ENCODE measurements around the gene SDSL.

Gene SDSL

DNA sequence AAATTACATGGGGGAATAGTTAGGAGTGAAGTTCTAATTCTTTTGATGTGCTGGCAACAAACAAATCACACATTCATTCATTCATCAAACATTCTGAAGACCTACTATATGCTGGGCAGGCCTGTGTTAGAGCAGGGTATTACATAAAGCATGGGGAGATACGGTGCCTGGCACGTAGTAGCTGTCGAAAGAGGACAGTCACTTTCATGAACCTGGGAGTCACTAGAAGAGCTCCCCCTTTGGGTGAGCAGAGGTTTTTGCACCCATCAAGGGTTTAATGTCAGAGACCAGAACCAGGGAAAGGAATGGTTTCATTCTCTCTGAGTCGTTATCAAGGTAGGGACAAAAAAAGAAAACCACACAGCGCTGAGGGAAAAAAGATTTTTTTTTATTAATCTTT, 39.5 kb downstream of the SDSL start:
- Histone ChIP-seq H3K4me3 (IDR thresholded peaks at IDR 0.05; ENCODE audit: insufficient read depth, low read depth, low read length) (no peak overlapping the region), H3K79me2 (ENCODE audit: insufficient read depth, low read depth) (no peaks in the 10 kb centered on the region), H3K27me3 (ENCODE audit: insufficient read depth, low read depth) (peaks cover 14% of the 10 kb centered on the region), H2AFZ (ENCODE audit: low read depth) (no peak overlapping the region), H4K20me1 (ENCODE audit: insufficient read depth) (no peaks in the 10 kb centered on the region), H3K9ac (no peak overlapping the region), H3K4me1 (ENCODE audit: low read depth, poor library complexity, severe bottlenecking) (no peaks in the 10 kb centered on the region), H3K27ac (no peak overlapping the region), H3K36me3 (ENCODE audit: insufficient read depth) (no peaks in the 10 kb centered on the region), H3K4me2 (no peak overlapping the region)
- TF ChIP-seq, protein P1, sequence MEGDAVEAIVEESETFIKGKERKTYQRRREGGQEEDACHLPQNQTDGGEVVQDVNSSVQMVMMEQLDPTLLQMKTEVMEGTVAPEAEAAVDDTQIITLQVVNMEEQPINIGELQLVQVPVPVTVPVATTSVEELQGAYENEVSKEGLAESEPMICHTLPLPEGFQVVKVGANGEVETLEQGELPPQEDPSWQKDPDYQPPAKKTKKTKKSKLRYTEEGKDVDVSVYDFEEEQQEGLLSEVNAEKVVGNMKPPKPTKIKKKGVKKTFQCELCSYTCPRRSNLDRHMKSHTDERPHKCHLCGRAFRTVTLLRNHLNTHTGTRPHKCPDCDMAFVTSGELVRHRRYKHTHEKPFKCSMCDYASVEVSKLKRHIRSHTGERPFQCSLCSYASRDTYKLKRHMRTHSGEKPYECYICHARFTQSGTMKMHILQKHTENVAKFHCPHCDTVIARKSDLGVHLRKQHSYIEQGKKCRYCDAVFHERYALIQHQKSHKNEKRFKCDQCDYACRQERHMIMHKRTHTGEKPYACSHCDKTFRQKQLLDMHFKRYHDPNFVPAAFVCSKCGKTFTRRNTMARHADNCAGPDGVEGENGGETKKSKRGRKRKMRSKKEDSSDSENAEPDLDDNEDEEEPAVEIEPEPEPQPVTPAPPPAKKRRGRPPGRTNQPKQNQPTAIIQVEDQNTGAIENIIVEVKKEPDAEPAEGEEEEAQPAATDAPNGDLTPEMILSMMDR (conservative IDR thresholded peaks at IDR 0.05; ENCODE audit: low read depth, low read length), result no peak

DNA sequence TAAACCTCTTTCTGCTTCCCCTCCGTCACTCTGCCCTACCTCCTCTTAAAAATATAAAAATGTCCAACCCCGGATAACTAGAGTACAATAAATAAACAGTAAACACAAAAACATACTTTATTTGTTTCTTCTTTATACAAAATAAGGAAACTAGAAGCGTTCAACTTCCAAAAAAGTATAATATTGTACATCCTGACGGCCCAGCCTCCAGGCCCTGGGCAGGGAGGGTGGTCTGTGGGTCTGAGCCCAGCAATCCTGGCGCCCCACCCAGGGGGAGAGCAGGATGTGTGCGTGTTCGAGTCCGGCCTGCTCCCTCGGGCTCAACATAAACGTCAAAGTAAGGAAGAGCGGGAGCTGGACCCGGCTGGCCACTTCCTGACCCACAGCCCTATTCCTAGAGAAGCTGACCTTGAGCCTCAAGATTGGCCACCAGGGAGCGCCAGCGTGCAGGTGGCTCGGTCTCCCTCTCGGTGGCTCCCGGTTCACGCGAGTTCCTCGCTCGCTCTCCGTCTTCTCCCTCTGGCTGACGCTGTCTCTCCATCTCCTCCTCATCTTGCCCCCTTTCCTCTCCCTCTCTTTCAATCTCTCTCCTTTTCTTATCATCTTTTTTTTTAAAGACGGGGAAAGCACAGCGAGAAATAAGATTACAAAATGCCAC, 40.1 kb downstream of the SDSL start:
- Histone ChIP-seq H2AFZ (ENCODE audit: low read depth) (peak overlapping the region; percentile 30; the same call in 1 of the 2 replicates), H3K9ac (no peak overlapping the region), H4K20me1 (ENCODE audit: insufficient read depth) (no peaks in the 10 kb centered on the region), H3K36me3 (ENCODE audit: insufficient read depth) (no peaks in the 10 kb centered on the region), H3K27ac (no peak overlapping the region), H3K4me3 (IDR thresholded peaks at IDR 0.05; ENCODE audit: insufficient read depth, low read depth, low read length) (no peak overlapping the region), H3K79me2 (ENCODE audit: insufficient read depth, low read depth) (no peaks in the 10 kb centered on the region), H3K4me1 (ENCODE audit: low read depth, poor library complexity, severe bottlenecking) (no peaks in the 10 kb centered on the region), H3K4me2 (peak overlapping the region; percentile 40), H3K27me3 (ENCODE audit: insufficient read depth, low read depth) (peaks cover 20% of the 10 kb centered on the region)
- TF ChIP-seq, protein P1 (conservative IDR thresholded peaks at IDR 0.05; ENCODE audit: low read depth, low read length), result peak; percentile 65

DNA sequence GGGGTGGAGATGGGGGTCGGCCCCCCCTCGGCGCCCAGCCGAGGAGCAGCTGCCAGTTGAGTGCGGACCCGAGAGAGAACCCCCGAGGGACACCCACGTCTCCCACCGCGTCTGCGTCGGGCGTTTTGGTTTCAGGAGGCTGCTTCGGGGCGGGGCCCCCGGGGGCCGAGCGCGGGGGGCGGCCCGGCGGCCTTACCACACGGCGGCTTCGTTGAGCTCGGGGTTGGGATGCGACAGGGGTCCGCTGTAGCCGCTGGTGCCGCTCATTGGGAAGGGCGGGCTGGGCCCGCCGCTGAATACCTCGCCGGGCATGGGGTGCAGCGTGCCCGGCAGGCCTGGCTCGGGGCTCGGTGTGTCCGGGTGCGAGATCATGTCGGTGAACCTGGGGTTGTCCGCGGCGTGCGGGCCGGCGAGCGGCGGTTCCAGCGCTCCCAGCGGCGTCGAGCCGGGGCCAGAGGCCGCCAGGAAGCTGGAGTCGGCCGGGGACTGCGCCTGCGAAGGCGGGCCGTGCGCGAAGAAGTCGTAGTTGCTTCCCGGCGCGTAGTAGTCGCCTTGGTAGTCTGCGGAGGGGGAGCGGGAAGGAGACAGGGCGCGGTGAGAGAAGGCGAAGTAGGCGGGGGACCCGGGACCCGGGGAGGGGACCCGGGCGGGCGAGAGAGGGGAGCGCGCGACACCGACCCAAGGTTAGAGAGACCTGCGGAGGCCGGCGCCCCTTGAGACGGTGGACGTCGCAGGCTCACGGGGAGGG, 41.0 kb downstream of the SDSL start:
- Histone ChIP-seq H3K27ac (no peak overlapping the region), H4K20me1 (ENCODE audit: insufficient read depth) (no peaks in the 10 kb centered on the region), H3K4me3 (IDR thresholded peaks at IDR 0.05; ENCODE audit: insufficient read depth, low read depth, low read length) (no peak overlapping the region), H3K79me2 (ENCODE audit: insufficient read depth, low read depth) (no peaks in the 10 kb centered on the region), H3K9ac (no peak overlapping the region), H3K27me3 (ENCODE audit: insufficient read depth, low read depth) (peaks cover 28% of the 10 kb centered on the region), H3K4me1 (ENCODE audit: low read depth, poor library complexity, severe bottlenecking) (no peaks in the 10 kb centered on the region), H3K36me3 (ENCODE audit: insufficient read depth) (no peaks in the 10 kb centered on the region), H2AFZ (ENCODE audit: low read depth) (no peak overlapping the region), H3K4me2 (no peak overlapping the region)
- TF ChIP-seq, protein P1 (conservative IDR thresholded peaks at IDR 0.05; ENCODE audit: low read depth, low read length), result no peak

DNA sequence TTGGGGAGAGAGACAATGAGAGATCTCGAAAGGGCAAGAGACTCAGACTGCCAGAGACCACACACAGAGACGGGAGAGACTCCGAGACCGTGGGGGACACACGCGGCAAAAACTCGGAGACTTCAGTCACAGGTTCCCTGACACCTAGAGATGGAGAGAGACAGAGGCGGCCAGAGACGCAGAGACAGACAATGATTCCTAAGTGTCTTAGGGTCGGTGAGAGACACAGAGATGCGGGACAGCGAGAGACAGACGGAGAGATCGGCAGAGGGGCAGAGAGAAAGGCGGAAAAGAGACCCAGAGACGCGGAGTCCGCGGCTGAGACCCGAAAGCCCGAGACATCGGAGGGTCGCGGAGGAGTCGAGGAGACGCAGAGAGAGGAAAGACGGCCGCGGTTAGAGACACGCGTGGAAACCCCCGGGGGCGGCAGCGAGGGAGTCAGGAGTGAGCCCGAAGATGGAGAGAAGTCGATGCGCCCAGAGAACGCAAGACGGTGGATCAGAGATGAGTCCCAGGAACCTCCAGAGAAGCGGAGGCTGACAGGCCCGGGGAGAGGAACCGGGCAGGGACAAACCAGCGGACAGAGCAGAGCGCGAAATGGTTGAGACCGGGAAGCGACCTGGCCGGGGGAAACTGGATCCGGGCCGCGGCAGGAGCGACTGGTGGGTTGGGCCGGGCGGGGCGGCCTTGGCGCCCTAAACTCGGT, 41.7 kb downstream of the SDSL start:
- TF ChIP-seq, protein P1 (conservative IDR thresholded peaks at IDR 0.05; ENCODE audit: low read depth, low read length), result no peak
- H4K20me1 ChIP-seq (ENCODE audit: insufficient read depth), result no peaks in the 10 kb centered on the region
- H3K4me3 ChIP-seq (IDR thresholded peaks at IDR 0.05; ENCODE audit: insufficient read depth, low read depth, low read length), result no peak overlapping the region
- H3K27ac ChIP-seq, result no peak overlapping the region
- H3K79me2 ChIP-seq (ENCODE audit: insufficient read depth, low read depth), result no peaks in the 10 kb centered on the region
- H3K4me1 ChIP-seq (ENCODE audit: low read depth, poor library complexity, severe bottlenecking), result no peaks in the 10 kb centered on the region
- no peak overlapping the region for H3K4me2 ChIP-seq
- H3K9ac ChIP-seq, result no peak overlapping the region
- peaks cover 35% of the 10 kb centered on the region for H3K27me3 ChIP-seq (ENCODE audit: insufficient read depth, low read depth)
- no peaks in the 10 kb centered on the region for H3K36me3 ChIP-seq (ENCODE audit: insufficient read depth)
- no peak overlapping the region for H2AFZ ChIP-seq (ENCODE audit: low read depth)

Measured in KMS-11 (cell line).